Endothelial cell of umbilical vein (primary cell): Measurements from ENCODE around the gene CIC. TPM values are rescaled to one million over a fixed set of nuclear protein-coding genes. Genes with fewer than 3 reads are reported as not detected.
"Not testable (repeated sequence)": the region's sequence is repeated elsewhere in the genome, so short reads cannot be mapped to it uniquely, and the experiment has no call there.

ENCODE experiments used
- BruUV-seq: library from RNA; stranded (reverse); fragments of 400-500 nt; replicated peaks from 2 replicates; lab custom pipeline; 2021; lab: Mats Ljungman, UMichigan
- CTCF ChIA-PET: fragments of 300-600, 350-600 bp; sonication (Branson Sonifier 250); formaldehyde crosslinking; loops from one replicate; lab custom pipeline; 2021; ENCODE audit warnings: antibody characterized with exemption, inconsistent platforms; lab: Charles Lee
- POLR2A ChIA-PET: fragments of 300-600, 350-600 bp; sonication (Branson Sonifier 250); formaldehyde crosslinking; loops from one replicate; lab custom pipeline; 2021; ENCODE audit warnings: antibody characterized with exemption, inconsistent platforms; lab: Charles Lee
- DNase-seq: peaks from one replicate; pipeline ENCODE4 v3.0.0-alpha.2; 2011; ENCODE audit warnings: low read depth, low spot score
- FAIRE-seq: peaks from 2 replicates; lab custom pipeline; 2011; peaks lifted over from hg19 to GRCh38; lab: Jason Lieb, UNC
- H2AFZ ChIP-seq: 2 replicates; pipeline ENCODE4 v1.6.0; 2012; ENCODE audit warnings: low read depth, low read length, control low read depth, inconsistent platforms
- H3K27ac ChIP-seq: 2 replicates; pipeline ENCODE4 v1.5.1; 2011; ENCODE audit warnings: low read depth, mild to moderate bottlenecking, control low read depth, low read length, moderate library complexity; ENCODE audit not compliant: insufficient read depth
- H3K27me3 ChIP-seq, 2 experiments: 2 replicates each; pipeline versions ENCODE4 v1.6.0 to v1.6.1; 2011; ENCODE audit warnings: low read length in 2 of 2, mixed read lengths in 1 of 2; ENCODE audit not compliant: control insufficient read depth in 2 of 2, insufficient read depth in 2 of 2
- H3K36me3 ChIP-seq, 2 experiments: 2 replicates in 1 of 2; 3 replicates in 1 of 2; pipeline ENCODE4 v1.5.1; 2011; ENCODE audit warnings: low read length in 2 of 2, mild to moderate bottlenecking in 1 of 2, moderate library complexity in 1 of 2; ENCODE audit not compliant: control insufficient read depth in 2 of 2, insufficient read depth in 2 of 2; ENCODE audit errors: extremely low read depth in 1 of 2
- H3K4me1 ChIP-seq: 3 replicates; pipeline ENCODE4 v1.5.1; 2011; ENCODE audit warnings: mild to moderate bottlenecking, low read length; ENCODE audit not compliant: control insufficient read depth, insufficient read depth; ENCODE audit errors: extremely low read depth
- H3K4me2 ChIP-seq: 2 replicates; pipeline ENCODE4 v1.6.1; 2011; ENCODE audit warnings: low read length, control low read depth, mixed read lengths; ENCODE audit not compliant: insufficient read depth
- H3K4me3 ChIP-seq, 3 experiments: fragments of 200-600 bp in 1 of 3; sonication (generic), shearing (Covaris generic) in 1 of 3; replicated peaks in 1 of 3; 2 replicates each; pipeline ENCODE4 v1.5.1; 2011 to 2016; ENCODE audit warnings: control low read depth in 3 of 3, low read length in 3 of 3, mild to moderate bottlenecking in 2 of 3, inconsistent platforms in 1 of 3, low read depth in 1 of 3, moderate library complexity in 1 of 3; ENCODE audit not compliant: insufficient read depth in 1 of 3
- H3K79me2 ChIP-seq: 2 replicates; pipeline ENCODE4 v1.6.0; 2012; ENCODE audit warnings: low read length, inconsistent platforms; ENCODE audit not compliant: control insufficient read depth, insufficient read depth
- H3K9ac ChIP-seq: replicated peaks from 2 replicates; pipeline ENCODE3; 2011; ENCODE audit warnings: low read length, control low read depth; ENCODE audit not compliant: insufficient read depth; ENCODE audit errors: extremely low read depth
- H3K9me1 ChIP-seq: replicated peaks from 3 replicates; pipeline ENCODE4 v1.6.0; 2011; ENCODE audit warnings: mild to moderate bottlenecking, low read length; ENCODE audit not compliant: control insufficient read depth, insufficient read depth; ENCODE audit errors: extremely low read depth
- H3K9me3 ChIP-seq: replicated peaks from 2 replicates; pipeline ENCODE4 v1.5.1; 2012; ENCODE audit warnings: low read length, inconsistent platforms; ENCODE audit not compliant: control insufficient read depth, insufficient read depth
- H4K20me1 ChIP-seq: replicated peaks from 2 replicates; pipeline ENCODE3; 2011; ENCODE audit warnings: mild to moderate bottlenecking, low read length; ENCODE audit not compliant: control insufficient read depth, insufficient read depth; ENCODE audit errors: extremely low read depth
- POLR2A ChIP-seq: IDR thresholded peaks from 2 replicates; pipeline ENCODE4 v1.6.1; 2012; ENCODE audit warnings: low read depth, mild to moderate bottlenecking, control low read depth, low read length
- dilution Hi-C: fragments of 300-500 bp; cut with MboI; formaldehyde crosslinking; loops from one replicate; pipeline ENCODE4 v1.15.0; 2019; ENCODE audit warnings: low sequenced_read_pairs; ENCODE audit not compliant: extremely low pct_ligation_motif_present
- intact Hi-C: fragments of 100-400 bp; cut with micrococcal nuclease; formaldehyde crosslinking; loops from one replicate; pipeline ENCODE4 v1.10.0; 2022
- polyA plus RNA-seq, 4 experiments: library from polyadenylated mRNA; depleted of rRNA in 3 of 4; stranded (reverse) in 3 of 4; unstranded in 1 of 4; fragments of >200 nt; gene quantifications; 2 replicates each; pipeline versions ENCODE4 v1.2.1 to v1.2.3, GENCODE V29; 2011 to 2012; ENCODE audit warnings: missing spikeins in 1 of 4
- total RNA-seq: library from RNA; stranded (reverse); gene quantifications from 2 replicates; pipeline ENCODE4 v1.2.3, GENCODE V29; 2021
- TF ChIP-seq, protein P1 (sequence below), 2 donors: IDR thresholded peaks; 1 replicate in 1 of 2; 2 replicates in 1 of 2; pipeline ENCODE4 v1.5.1; 2011; ENCODE audit warnings: low read length in 2 of 2, mild to moderate bottlenecking in 2 of 2, moderate library complexity in 2 of 2, control low read depth in 1 of 2, inconsistent platforms in 1 of 2, low read depth in 1 of 2; ENCODE audit not compliant: insufficient read depth in 1 of 2; ENCODE audit errors: extremely low read depth in 1 of 2

The CIC gene
- total and polyA plus RNA-seq, 2 donors (not counting 3 experiments of a cell fraction or from before 2014, with no cell fraction given) = 18.4 to 86.0 TPM

DNA sequence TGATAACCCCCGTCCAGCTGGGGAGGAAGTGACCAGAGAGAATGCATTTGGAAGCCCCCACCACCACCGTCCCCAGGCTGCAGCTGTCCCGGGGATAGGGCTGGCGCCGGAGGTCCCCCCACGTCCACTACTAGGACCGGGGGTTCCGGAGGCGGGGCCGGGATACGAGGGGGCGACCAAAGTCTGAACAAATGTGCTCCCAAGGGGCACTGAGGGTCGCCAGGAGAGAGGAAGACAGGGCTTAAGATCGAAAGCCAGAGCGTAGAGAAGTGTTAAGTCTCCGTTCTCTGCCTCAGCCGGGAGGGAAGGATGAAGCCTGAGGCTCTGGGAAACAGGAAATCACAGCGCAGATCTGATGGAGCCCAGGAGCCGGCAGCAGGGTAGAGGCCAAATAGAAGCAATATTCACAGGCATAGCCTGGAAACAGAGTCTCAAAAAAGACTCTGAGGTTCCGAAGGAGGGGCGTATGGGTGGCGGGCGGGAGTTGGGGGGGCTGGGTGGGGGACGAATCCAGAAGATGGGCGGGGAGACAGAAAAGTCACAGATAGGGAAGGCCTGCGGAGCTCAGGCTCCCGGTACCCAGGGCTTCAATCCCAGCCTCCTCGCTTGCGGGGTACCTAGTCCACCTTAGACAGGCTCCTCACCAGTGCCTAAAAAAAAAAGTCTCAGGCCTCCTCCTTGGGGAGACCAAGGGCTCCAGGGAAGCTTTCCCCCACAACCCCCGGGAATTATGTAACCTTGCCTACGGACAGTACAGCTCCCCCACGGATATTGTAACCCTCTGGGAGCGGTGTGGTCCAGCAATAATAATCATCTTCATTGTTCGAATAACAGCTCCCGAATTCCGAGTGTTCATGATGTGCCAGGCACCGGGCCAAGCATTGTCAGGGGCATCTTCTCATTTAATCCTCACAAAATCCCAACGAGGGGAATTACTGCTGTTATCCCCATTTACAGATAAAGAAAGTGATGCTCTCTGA, 13.0 kb upstream of the CIC start:
- dilution Hi-C loops = no loop called here

DNA sequence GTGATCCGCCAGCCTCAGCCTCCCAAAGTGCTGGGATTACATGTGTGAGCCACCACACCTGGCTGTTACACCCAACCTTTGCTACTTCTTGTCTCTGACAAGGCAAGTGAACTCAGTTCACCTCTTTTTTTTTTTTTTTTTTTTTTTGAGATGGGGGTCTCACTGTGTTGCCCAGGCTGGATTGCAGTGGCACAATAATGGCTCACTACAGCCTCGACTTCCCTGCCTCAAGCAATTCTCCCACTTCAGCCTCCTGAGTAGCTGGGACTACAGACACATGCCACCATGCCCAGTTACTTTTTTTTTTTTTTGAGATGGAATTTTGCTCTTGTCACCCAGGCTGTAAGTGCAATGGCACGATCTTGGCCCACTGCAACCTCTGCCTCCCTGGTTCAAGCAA, 11.2 kb upstream of the CIC start:
- H3K9me3 ChIP-seq, H4K20me1 ChIP-seq, H3K27me3 ChIP-seq, H2AFZ ChIP-seq, intact Hi-C loops, H3K4me1 ChIP-seq, H3K9ac ChIP-seq, DNase-seq, H3K9me1 ChIP-seq, H3K36me3 ChIP-seq, BruUV-seq, H3K27ac ChIP-seq, H3K4me3 ChIP-seq, dilution Hi-C loops, FAIRE-seq, H3K4me2 ChIP-seq: not testable (repeated sequence)
- POLR2A ChIA-PET = interaction anchor here (0.7 kb wide), 1 partner anchor 23 kb away, joined by 5 read pairs; no protein-coding TSS in a partner anchor
- H3K79me2 ChIP-seq = peaks cover 17% of the 10 kb centered on the region
- CTCF ChIA-PET = interaction anchor here (1.0 kb wide), 1 partner anchor 22 kb away, joined by 4 read pairs; no protein-coding TSS in a partner anchor

More for the DNA sequence above, 13.0 kb upstream of the CIC start:
- H2AFZ ChIP-seq = peak overlapping the region; percentile 60
- no peaks in the 10 kb centered on the region for H3K9me3 ChIP-seq
- no peaks in the 10 kb centered on the region for H3K9me1 ChIP-seq
- H4K20me1 ChIP-seq = no peaks in the 10 kb centered on the region
- CTCF ChIA-PET = interaction anchor here (1.2 to 2.2 kb wide), 7 partner anchors 10 to 35 kb away, joined by 3 to 22 read pairs (median 5); partner anchors contain the start of genes CIC and GSK3A
- intact Hi-C loops = loop anchor here (1.0 kb wide), 2 partner anchors 12 to 24 kb away; no protein-coding TSS in a partner anchor
- H3K4me3 ChIP-seq = peak overlapping the region; percentile 5 to 94 (median 57)
- peaks cover 21% of the 10 kb centered on the region for H3K4me1 ChIP-seq
- peak overlapping the region; percentile 12 for H3K9ac ChIP-seq
- H3K36me3 ChIP-seq = no peaks in the 10 kb centered on the region
- peak overlapping the region; percentile 66 for H3K4me2 ChIP-seq
- peak; percentile 62 for TF ChIP-seq POLR2A
- TF ChIP-seq, protein P1, sequence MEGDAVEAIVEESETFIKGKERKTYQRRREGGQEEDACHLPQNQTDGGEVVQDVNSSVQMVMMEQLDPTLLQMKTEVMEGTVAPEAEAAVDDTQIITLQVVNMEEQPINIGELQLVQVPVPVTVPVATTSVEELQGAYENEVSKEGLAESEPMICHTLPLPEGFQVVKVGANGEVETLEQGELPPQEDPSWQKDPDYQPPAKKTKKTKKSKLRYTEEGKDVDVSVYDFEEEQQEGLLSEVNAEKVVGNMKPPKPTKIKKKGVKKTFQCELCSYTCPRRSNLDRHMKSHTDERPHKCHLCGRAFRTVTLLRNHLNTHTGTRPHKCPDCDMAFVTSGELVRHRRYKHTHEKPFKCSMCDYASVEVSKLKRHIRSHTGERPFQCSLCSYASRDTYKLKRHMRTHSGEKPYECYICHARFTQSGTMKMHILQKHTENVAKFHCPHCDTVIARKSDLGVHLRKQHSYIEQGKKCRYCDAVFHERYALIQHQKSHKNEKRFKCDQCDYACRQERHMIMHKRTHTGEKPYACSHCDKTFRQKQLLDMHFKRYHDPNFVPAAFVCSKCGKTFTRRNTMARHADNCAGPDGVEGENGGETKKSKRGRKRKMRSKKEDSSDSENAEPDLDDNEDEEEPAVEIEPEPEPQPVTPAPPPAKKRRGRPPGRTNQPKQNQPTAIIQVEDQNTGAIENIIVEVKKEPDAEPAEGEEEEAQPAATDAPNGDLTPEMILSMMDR (IDR thresholded peaks at IDR 0.05; ENCODE audit: extremely low read depth in 1 of 2, insufficient read depth in 1 of 2, low read depth in 1 of 2, low read length in 2 of 2) = no peak
- TSS peak; percentile 16 for BruUV-seq
- POLR2A ChIA-PET = interaction anchor here (0.5 to 1.4 kb wide), 4 partner anchors 24 to 1610 kb away, joined by 3 to 6 read pairs (median 4); partner anchors contain the start of gene PRR19
- H3K79me2 ChIP-seq = peaks cover 34% of the 10 kb centered on the region
- FAIRE-seq = peak; percentile 89
- H3K27ac ChIP-seq = peak overlapping the region; percentile 79
- H3K27me3 ChIP-seq = no peaks in the 10 kb centered on the region
- DNase-seq = peak; percentile 63
